ENCODE data around the gene DOK1. TPM values are rescaled to one million over a fixed set of nuclear protein-coding genes. Genes with fewer than 3 reads are reported as not detected.

DOK1 gene
- total RNA-seq, 1 experiment from 2014 or later: 6.2 TPM

DNA sequence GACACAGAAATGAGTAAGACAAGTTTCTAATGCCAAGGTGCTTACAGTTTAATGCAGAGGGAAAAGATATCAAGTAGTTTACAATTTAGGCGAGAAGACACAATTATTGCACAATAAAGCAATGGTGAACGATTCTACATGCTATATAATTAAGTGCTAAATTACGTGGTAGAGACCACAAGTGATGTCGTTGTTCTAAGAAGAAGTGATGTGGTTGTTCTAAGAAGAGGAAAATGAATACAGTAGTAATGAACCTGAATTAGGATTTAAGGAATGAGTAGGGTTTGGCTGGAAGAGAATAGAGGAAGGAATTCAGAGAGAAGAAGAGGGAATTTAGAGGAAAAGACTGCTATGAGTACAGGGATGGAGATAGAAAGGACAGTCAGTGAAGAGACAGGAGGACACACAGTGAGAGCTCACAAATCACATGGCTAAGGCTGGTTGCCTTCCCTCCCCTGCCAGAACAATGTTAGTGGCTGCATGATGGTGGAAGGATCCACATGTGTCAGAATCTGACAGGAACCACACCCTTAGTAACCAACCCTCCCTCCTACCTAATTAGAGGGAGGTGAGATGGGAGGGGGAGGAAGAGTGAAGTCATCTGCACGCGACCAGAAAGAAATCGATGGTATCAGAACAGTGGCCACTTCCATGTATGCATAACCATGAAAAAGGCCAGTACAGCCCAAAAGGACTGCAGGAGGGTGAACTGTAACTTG, 48.9 kb downstream of the DOK1 start:
- ATAC-seq: no peak
- H3K9me3 ChIP-seq (ENCODE audit: control insufficient read depth, insufficient read depth, low read depth, low read length): no peaks in the 10 kb centered on the region
- ChIA-PET POLR2A (no interaction called here), CTCF (interaction anchor here (1.0 kb wide), 1 partner anchor 16 kb away, joined by 3 read pairs; no protein-coding TSS in a partner anchor)
- in situ Hi-C loops (cut with HindIII; ENCODE audit: low pct_unique_long_range_greater_than_20kb, low sequenced_read_pairs): no loop called here
- no peaks in the 10 kb centered on the region for H3K36me3 ChIP-seq (ENCODE audit: control insufficient read depth, insufficient read depth, low read length)
- H3K4me1 ChIP-seq (ENCODE audit: control insufficient read depth, insufficient read depth, low read length): no peaks in the 10 kb centered on the region
- no peak overlapping the region for H3K27ac ChIP-seq (ENCODE audit: low read length)
- no peak overlapping the region for H3K4me3 ChIP-seq (ENCODE audit: low read depth in 2 of 2, low read length in 2 of 2)
- intact Hi-C loops (cut with micrococcal nuclease; ENCODE audit: unreplicated experiment): no loop called here
- BruUV-seq (replicated peaks): no TSS peak
- H3K27me3 ChIP-seq (ENCODE audit: control insufficient read depth, insufficient read depth, low read length): peaks cover 24% of the 10 kb centered on the region
- DNase-seq (ENCODE audit: low read depth, low spot score): no peak
- TF ChIP-seq, protein P1, sequence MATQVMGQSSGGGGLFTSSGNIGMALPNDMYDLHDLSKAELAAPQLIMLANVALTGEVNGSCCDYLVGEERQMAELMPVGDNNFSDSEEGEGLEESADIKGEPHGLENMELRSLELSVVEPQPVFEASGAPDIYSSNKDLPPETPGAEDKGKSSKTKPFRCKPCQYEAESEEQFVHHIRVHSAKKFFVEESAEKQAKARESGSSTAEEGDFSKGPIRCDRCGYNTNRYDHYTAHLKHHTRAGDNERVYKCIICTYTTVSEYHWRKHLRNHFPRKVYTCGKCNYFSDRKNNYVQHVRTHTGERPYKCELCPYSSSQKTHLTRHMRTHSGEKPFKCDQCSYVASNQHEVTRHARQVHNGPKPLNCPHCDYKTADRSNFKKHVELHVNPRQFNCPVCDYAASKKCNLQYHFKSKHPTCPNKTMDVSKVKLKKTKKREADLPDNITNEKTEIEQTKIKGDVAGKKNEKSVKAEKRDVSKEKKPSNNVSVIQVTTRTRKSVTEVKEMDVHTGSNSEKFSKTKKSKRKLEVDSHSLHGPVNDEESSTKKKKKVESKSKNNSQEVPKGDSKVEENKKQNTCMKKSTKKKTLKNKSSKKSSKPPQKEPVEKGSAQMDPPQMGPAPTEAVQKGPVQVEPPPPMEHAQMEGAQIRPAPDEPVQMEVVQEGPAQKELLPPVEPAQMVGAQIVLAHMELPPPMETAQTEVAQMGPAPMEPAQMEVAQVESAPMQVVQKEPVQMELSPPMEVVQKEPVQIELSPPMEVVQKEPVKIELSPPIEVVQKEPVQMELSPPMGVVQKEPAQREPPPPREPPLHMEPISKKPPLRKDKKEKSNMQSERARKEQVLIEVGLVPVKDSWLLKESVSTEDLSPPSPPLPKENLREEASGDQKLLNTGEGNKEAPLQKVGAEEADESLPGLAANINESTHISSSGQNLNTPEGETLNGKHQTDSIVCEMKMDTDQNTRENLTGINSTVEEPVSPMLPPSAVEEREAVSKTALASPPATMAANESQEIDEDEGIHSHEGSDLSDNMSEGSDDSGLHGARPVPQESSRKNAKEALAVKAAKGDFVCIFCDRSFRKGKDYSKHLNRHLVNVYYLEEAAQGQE (IDR thresholded peaks at IDR 0.05; ENCODE audit: insufficient read depth in 1 of 2, low read depth in 2 of 2, low read length in 1 of 2): no peak
- TF ChIP-seq SIN3A (IDR thresholded peaks at IDR 0.05; ENCODE audit: borderline replicate concordance, insufficient read depth, low read depth, low read length): no peak
- no peak for TF ChIP-seq TCF7L2 (IDR thresholded peaks at IDR 0.05; ENCODE audit: low read depth, low read length)
- TF ChIP-seq POLR2AphosphoS5 (IDR thresholded peaks at IDR 0.05; ENCODE audit: low read depth, low read length): no peak
- TF ChIP-seq, protein P2, sequence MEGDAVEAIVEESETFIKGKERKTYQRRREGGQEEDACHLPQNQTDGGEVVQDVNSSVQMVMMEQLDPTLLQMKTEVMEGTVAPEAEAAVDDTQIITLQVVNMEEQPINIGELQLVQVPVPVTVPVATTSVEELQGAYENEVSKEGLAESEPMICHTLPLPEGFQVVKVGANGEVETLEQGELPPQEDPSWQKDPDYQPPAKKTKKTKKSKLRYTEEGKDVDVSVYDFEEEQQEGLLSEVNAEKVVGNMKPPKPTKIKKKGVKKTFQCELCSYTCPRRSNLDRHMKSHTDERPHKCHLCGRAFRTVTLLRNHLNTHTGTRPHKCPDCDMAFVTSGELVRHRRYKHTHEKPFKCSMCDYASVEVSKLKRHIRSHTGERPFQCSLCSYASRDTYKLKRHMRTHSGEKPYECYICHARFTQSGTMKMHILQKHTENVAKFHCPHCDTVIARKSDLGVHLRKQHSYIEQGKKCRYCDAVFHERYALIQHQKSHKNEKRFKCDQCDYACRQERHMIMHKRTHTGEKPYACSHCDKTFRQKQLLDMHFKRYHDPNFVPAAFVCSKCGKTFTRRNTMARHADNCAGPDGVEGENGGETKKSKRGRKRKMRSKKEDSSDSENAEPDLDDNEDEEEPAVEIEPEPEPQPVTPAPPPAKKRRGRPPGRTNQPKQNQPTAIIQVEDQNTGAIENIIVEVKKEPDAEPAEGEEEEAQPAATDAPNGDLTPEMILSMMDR (IDR thresholded peaks at IDR 0.05): no peak

DNA sequence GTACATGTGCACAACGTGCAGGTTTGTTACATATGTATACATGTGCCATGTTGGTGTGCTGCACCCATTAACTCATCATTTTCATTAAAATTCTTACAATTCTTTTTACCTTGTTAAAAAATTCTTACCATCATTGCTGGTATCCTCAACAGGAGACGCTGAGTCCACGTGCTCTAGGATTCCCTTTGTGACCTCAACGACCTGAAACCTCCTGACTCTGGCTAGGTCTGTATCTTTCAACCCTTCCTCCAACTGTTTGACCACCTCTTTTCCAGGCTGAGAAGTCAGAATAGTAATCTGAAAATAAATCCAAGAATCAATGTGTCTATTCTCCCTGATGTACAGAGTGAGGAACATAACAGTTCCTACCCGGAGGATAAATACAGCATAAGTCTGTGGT, 52.4 kb downstream of the DOK1 start:
- H3K4me1 ChIP-seq (ENCODE audit: control insufficient read depth, insufficient read depth, low read length): no peaks in the 10 kb centered on the region
- no peak for DNase-seq (ENCODE audit: low read depth, low spot score)
- POLR2A ChIA-PET: no interaction called here
- H3K27ac ChIP-seq (ENCODE audit: low read length): no peak overlapping the region
- intact Hi-C loops (cut with micrococcal nuclease; ENCODE audit: unreplicated experiment) (no loop called here), in situ Hi-C loops (cut with HindIII; ENCODE audit: low pct_unique_long_range_greater_than_20kb, low sequenced_read_pairs) (no loop called here)
- H3K27me3 ChIP-seq (ENCODE audit: control insufficient read depth, insufficient read depth, low read length): peaks cover 12% of the 10 kb centered on the region; the same call in 1 of the 2 replicates
- TF ChIP-seq TCF7L2 (IDR thresholded peaks at IDR 0.05; ENCODE audit: low read depth, low read length) (no peak), SIN3A (IDR thresholded peaks at IDR 0.05; ENCODE audit: borderline replicate concordance, insufficient read depth, low read depth, low read length) (no peak), POLR2AphosphoS5 (IDR thresholded peaks at IDR 0.05; ENCODE audit: low read depth, low read length) (no peak)
- TF ChIP-seq, protein P1 (IDR thresholded peaks at IDR 0.05; ENCODE audit: insufficient read depth in 1 of 2, low read depth in 2 of 2, low read length in 1 of 2): no peak
- TF ChIP-seq, protein P2 (IDR thresholded peaks at IDR 0.05): no peak
- no TSS peak for BruUV-seq (replicated peaks)
- CTCF ChIA-PET: no interaction called here
- no peaks in the 10 kb centered on the region for H3K9me3 ChIP-seq (ENCODE audit: control insufficient read depth, insufficient read depth, low read depth, low read length)
- H3K36me3 ChIP-seq (ENCODE audit: control insufficient read depth, insufficient read depth, low read length): no peaks in the 10 kb centered on the region
- no peak for ATAC-seq
- H3K4me3 ChIP-seq (ENCODE audit: low read depth in 2 of 2, low read length in 2 of 2): no peak overlapping the region

Measured in Panc1 (cell line).